Activated B cell treated with CpG ODN at 0.5 μM for 24 hours (primary cell): ENCODE data around the gene DET1. TPM values are rescaled to one million over a fixed set of nuclear protein-coding genes. Genes with fewer than 3 reads are reported as not detected.

Source experiments
- ATAC-seq: fragments of 200-7000 bp; cut with Tn5 transposase; one replicate; pipeline ENCODE4 v1.10.0; 2021; ENCODE audit warnings: low read depth, mild to moderate bottlenecking, moderate library complexity
- CTCF ChIA-PET: fragments of 350-600 bp; sonication (Branson Sonifier 250); formaldehyde crosslinking; loops from one replicate; lab custom pipeline; 2021; ENCODE audit warnings: antibody characterized with exemption; lab: Charles Lee
- POLR2A ChIA-PET: fragments of 350-600 bp; sonication (Branson Sonifier 250); formaldehyde crosslinking; loops from one replicate; lab custom pipeline; 2021; ENCODE audit warnings: antibody characterized with exemption; lab: Charles Lee
- DNase-seq: peaks from one replicate; pipeline ENCODE4 v3.0.0; 2022
- H3K27ac Mint-ChIP-seq: one replicate; pipeline ENCODE4 v1.8.0; 2020; ENCODE audit warnings: mixed read lengths
- H3K27me3 Mint-ChIP-seq: one replicate; pipeline ENCODE4 v1.8.0; 2021; ENCODE audit warnings: mixed read lengths
- H3K36me3 Mint-ChIP-seq: one replicate; pipeline ENCODE4 v1.8.0; 2021; ENCODE audit warnings: low read depth, mixed read lengths
- H3K4me1 Mint-ChIP-seq: one replicate; pipeline ENCODE4 v1.8.0; 2021; ENCODE audit warnings: mixed read lengths
- H3K4me3 Mint-ChIP-seq: one replicate; pipeline ENCODE4 v1.8.0; 2020; ENCODE audit warnings: mild to moderate bottlenecking, mixed read lengths
- H3K9me3 Mint-ChIP-seq: one replicate; pipeline ENCODE4 v1.8.0; 2020; ENCODE audit warnings: mixed read lengths
- CTCF ChIP-seq: fragments of 200-600 bp; IDR thresholded peaks from one replicate; pipeline ENCODE4 v1.8.0; 2022; ENCODE audit warnings: antibody characterized with exemption, mild to moderate bottlenecking
- intact Hi-C: fragments of 100-400 bp; cut with micrococcal nuclease; formaldehyde crosslinking; loops from one replicate; pipeline ENCODE4 v1.15.1; 2024
- total RNA-seq: library from RNA; stranded (reverse); gene quantifications from 2 replicates; pipeline ENCODE4 v1.2.3, GENCODE V29; 2022

DET1 gene
- total RNA-seq, 1 donor from 2014 or later: 7.1 TPM

- H3K4me3 Mint-ChIP-seq: no peak overlapping the region
- H3K27me3 Mint-ChIP-seq: peaks cover 2% of the 10 kb centered on the region
- no peak overlapping the region for H3K27ac Mint-ChIP-seq
- DNase-seq (no peak), ATAC-seq (no peak)
- ChIA-PET POLR2A (no interaction called here), CTCF (no interaction called here)
- intact Hi-C loops: no loop called here
- TF ChIP-seq CTCF: no peak
- H3K4me1 Mint-ChIP-seq: no peaks in the 10 kb centered on the region
- no peaks in the 10 kb centered on the region for H3K9me3 Mint-ChIP-seq
- H3K36me3 Mint-ChIP-seq: no peaks in the 10 kb centered on the region
Observed at GRCh38 chr15:88579322-88579721, 32.8 kb upstream of the DET1 start.

GRCh38 chr15:88574655-88575054, 28.2 kb upstream of the DET1 start:
- no peak for TF ChIP-seq CTCF
- Mint-ChIP-seq H3K27ac (no peak overlapping the region), H3K27me3 (peaks cover 5% of the 10 kb centered on the region), H3K4me1 (no peaks in the 10 kb centered on the region), H3K9me3 (no peaks in the 10 kb centered on the region), H3K36me3 (no peaks in the 10 kb centered on the region), H3K4me3 (no peak overlapping the region)
- ChIA-PET POLR2A (no interaction called here), CTCF (no interaction called here)
- no peak for ATAC-seq
- intact Hi-C loops: no loop called here
- no peak for DNase-seq

GRCh38 chr15:88574077-88574476, 27.6 kb upstream of the DET1 start:
- no peak for DNase-seq
- ChIA-PET POLR2A (no interaction called here), CTCF (no interaction called here)
- Mint-ChIP-seq H3K36me3 (no peaks in the 10 kb centered on the region), H3K9me3 (no peaks in the 10 kb centered on the region), H3K4me1 (no peaks in the 10 kb centered on the region), H3K4me3 (no peak overlapping the region), H3K27me3 (peaks cover 5% of the 10 kb centered on the region), H3K27ac (no peak overlapping the region)
- no peak for TF ChIP-seq CTCF
- no peak for ATAC-seq
- intact Hi-C loops: no loop called here

GRCh38 chr15:88571852-88572259, 25.4 kb upstream of the DET1 start:
- Mint-ChIP-seq H3K9me3 (no peaks in the 10 kb centered on the region), H3K27me3 (peaks cover 5% of the 10 kb centered on the region), H3K4me1 (no peaks in the 10 kb centered on the region), H3K36me3 (no peaks in the 10 kb centered on the region), H3K4me3 (no peak overlapping the region), H3K27ac (no peak overlapping the region)
- ChIA-PET CTCF (no interaction called here), POLR2A (interaction anchor here (0.5 kb wide), 1 partner anchor 23 kb away, joined by 4 read pairs; no protein-coding TSS in a partner anchor)
- no peak for TF ChIP-seq CTCF
- ATAC-seq (no peak), DNase-seq (no peak)
- intact Hi-C loops: no loop called here

- TF ChIP-seq CTCF: no peak
- Mint-ChIP-seq H3K4me1 (no peaks in the 10 kb centered on the region), H3K9me3 (no peaks in the 10 kb centered on the region), H3K4me3 (no peak overlapping the region), H3K36me3 (no peaks in the 10 kb centered on the region), H3K27ac (no peak overlapping the region), H3K27me3 (peaks cover 5% of the 10 kb centered on the region)
- no peak for DNase-seq
- intact Hi-C loops: no loop called here
- ChIA-PET POLR2A (no interaction called here), CTCF (no interaction called here)
- ATAC-seq: no peak
Observed at GRCh38 chr15:88571153-88571851, 24.8 kb upstream of the DET1 start.
